GM12872 (cell line): ENCODE measurements around the gene SYNPR.

Source experiments
- TF ChIP-seq, protein P1 (sequence below): IDR thresholded peaks from 3 replicates; pipeline ENCODE4 v1.5.1; 2011; ENCODE audit warnings: low read depth, mild to moderate bottlenecking, low read length, moderate library complexity; ENCODE audit not compliant: insufficient read depth

SYNPR gene

DNA sequence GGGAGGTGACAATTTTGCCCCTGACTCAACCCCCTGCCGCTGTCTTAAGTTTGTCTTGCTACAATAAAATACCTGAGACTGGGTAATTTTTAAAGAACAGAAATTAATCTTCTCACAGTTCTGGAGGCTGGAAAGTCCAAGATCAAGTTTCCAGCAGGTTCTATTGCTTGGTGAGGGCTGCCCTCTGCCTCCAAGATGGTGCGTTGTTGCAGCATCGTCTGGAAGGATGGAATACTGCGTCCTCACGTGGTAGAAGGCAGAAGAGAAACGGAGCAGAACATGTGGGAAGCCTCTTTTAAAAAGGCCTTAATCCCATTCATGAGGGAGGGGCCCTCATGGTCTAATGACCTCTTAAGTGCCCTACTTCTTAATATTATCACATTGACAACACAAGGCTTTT, 287.1 kb downstream of the SYNPR start:
- TF ChIP-seq, protein P1, sequence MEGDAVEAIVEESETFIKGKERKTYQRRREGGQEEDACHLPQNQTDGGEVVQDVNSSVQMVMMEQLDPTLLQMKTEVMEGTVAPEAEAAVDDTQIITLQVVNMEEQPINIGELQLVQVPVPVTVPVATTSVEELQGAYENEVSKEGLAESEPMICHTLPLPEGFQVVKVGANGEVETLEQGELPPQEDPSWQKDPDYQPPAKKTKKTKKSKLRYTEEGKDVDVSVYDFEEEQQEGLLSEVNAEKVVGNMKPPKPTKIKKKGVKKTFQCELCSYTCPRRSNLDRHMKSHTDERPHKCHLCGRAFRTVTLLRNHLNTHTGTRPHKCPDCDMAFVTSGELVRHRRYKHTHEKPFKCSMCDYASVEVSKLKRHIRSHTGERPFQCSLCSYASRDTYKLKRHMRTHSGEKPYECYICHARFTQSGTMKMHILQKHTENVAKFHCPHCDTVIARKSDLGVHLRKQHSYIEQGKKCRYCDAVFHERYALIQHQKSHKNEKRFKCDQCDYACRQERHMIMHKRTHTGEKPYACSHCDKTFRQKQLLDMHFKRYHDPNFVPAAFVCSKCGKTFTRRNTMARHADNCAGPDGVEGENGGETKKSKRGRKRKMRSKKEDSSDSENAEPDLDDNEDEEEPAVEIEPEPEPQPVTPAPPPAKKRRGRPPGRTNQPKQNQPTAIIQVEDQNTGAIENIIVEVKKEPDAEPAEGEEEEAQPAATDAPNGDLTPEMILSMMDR: no peak

DNA sequence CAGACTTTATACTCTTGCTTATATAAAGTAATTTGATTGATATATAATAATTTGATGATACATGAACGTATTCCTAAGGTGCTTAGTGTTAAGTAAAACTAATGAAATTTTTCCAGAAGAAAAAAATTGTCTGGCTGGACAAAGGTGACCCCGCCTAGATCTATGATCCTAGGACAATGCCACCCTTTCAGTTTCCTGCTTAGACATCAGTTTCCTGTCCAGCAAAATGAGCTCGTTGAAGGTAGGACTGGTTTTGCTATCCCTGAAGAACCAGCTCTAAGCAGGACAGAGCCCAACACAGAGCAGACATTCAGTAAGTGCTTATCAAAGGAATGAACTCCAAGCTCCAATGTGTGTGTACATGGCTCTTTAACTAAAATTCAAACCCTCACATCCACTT, 293.6 kb downstream of the SYNPR start:
- TF ChIP-seq, protein P1: no peak

DNA sequence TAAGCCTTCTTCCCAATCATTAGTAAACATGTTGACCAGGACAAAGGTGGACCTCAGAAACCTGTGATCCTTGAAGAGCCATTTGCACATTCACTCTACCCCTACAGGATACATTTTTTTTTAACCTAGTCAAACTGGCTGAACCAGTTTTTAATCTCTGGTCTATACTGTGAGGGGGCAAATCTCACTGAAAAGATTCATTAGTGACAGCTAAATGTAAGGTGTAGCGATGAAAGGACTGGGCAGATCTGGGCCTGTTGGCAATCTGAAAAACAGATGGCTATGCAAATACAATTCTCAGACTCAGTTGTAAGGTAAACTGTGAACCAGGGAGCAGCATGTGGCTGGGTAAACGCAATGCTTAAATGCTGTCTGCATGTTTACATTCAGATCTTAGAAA, 298.7 kb downstream of the SYNPR start:
- TF ChIP-seq, protein P1: no peak

DNA sequence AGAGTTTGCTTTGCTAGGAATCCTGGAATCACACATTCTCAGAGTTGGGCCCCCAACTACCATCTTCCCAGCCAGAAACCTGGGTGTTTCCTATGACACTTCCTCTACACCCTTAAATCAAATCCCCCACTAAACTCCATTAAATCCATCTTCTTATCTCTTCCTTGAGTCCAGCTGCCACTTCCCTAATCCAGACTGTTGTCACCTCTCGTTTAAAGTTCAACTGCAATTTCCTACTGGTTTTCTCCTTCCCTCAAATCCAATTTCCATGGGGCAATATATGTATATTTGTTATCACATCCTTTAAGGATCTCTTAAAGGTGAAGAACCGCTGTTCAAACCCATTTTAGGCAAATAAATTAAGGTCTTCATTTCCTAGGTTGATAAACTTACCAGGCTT, 300.8 kb downstream of the SYNPR start:
- TF ChIP-seq, protein P1: no peak

DNA sequence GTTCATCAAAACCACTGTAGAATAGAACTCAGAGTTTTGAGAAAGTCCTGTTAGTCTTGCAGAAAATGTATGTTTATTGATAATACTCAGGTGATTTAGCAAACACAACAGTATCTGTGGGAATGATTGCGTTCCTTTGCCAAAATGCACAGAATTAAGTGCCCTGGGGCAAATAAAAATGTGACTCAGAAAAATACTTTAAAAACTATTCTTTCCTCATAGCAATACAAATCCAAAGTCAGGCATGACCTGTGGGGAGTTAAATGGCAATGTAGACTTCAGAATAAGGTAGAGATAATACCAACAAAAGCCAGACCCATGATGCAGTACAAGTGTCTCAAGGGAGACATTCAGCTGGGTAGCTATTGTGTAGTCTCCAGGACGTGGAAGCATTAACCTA, 302.0 kb downstream of the SYNPR start:
- TF ChIP-seq, protein P1: no peak

DNA sequence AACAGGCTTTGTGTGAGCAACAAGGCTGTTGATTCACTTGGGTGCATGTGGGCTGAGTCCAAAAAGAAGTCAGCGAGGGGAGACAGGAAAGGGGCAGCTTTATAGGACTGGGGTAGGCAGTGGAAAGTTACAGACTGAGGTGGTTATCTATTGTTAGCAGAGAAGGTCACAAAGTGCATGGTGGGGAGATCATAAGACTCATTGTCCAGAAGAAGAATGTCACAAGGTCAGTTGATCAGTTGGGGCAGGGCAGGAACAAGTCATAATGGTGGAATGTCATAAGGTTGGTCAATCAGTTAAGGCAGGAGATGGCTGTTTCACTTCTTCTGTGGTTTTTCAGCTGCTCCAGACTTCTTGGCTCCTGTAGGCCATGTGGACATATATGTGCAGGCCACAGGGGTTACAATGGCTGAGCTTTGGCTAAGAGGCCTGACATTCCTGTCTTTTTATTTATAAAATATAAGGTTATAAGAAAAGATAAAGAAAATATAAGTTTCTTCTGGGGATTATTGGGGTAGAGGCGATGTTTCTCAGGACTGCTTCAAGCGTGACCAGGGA, 304.9 kb downstream of the SYNPR start:
- TF ChIP-seq, protein P1: no peak

DNA sequence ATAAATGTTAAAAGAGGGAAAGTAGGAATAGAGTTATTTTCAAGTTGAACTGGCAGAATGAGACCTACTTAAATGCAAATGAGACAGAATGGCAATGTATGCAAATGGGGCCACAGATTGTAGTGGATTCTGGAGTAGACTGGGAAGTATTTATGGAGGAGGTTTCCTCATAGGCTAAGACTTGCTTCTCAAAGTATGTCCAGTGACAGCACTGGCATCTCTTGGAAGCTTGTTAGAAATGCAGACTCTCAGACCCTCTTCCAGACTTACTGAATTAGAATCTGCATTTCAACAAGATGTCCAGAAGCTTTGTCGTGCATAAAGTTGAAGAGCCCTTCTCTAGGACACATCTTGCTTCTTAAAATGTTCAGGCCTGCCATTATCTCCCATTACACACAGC, 306.6 kb downstream of the SYNPR start:
- TF ChIP-seq, protein P1: no peak

DNA sequence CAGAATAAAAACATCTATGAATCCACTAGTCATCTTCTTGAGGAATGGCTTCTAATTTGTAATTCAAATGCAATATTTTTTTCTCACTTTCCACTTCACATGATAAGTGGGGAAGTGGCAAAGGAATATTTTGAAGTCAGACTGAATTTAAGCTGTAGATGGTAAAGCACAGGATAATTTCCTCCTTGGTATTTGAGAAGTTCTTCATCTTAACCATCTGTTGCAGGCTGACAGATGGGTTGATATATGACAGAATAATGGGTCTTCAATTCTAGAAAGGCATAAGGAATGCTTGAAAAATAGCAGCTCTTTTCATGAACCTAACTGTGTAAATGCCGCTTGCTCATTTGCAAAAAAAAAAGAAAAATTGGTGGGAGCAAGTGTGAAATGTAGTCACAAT, 307.8 kb downstream of the SYNPR start:
- TF ChIP-seq, protein P1: no peak
